GM21717 (cell line): ENCODE measurements around the gene HMOX1.
A peak's percentile ranks its signal among the peaks of the same experiment; 100 is the strongest.
"Not testable (repeated sequence)": the region's sequence is repeated elsewhere in the genome, so short reads cannot be mapped to it uniquely, and the experiment has no call there.

Experiments
- ATAC-seq: cut with Tn5 transposase; IDR thresholded peaks from one replicate; pipeline ENCODE4 v1.9.1; 2021; ENCODE audit warnings: mild to moderate bottlenecking, moderate library complexity; ENCODE audit not compliant: unreplicated experiment

HMOX1 gene

GRCh38 chr22:35349704-35350538, 31.0 kb upstream of the HMOX1 start:
- no peak for ATAC-seq

GRCh38 chr22:35350539-35351503, 30.1 kb upstream of the HMOX1 start:
- ATAC-seq: peak; percentile 60

- peak; percentile 40 for ATAC-seq
Measured at GRCh38 chr22:35352214-35353111, 28.4 kb upstream of the HMOX1 start.

- ATAC-seq: no peak
Measured at GRCh38 chr22:35353318-35353717, 27.6 kb upstream of the HMOX1 start.

- ATAC-seq: no peak
Measured at GRCh38 chr22:35354068-35354467, 26.8 kb upstream of the HMOX1 start.

- ATAC-seq: no peak
Measured at GRCh38 chr22:35357883-35358621, 22.8 kb upstream of the HMOX1 start.

- no peak for ATAC-seq
Measured at GRCh38 chr22:35359380-35360065, 21.4 kb upstream of the HMOX1 start.

- ATAC-seq: no peak
Measured at GRCh38 chr22:35361001-35361558, 19.8 kb upstream of the HMOX1 start.

GRCh38 chr22:35363566-35364086, 17.3 kb upstream of the HMOX1 start:
- no peak for ATAC-seq

GRCh38 chr22:35364230-35364629, 16.7 kb upstream of the HMOX1 start:
- not testable (repeated sequence) for ATAC-seq

- no peak for ATAC-seq
Measured at GRCh38 chr22:35367331-35367886, 13.5 kb upstream of the HMOX1 start.

- ATAC-seq: no peak
Measured at GRCh38 chr22:35368386-35368785, 12.5 kb upstream of the HMOX1 start.

GRCh38 chr22:35369996-35370395, 10.9 kb upstream of the HMOX1 start:
- no peak for ATAC-seq

- no peak for ATAC-seq
Measured at GRCh38 chr22:35373781-35374180, 7.1 kb upstream of the HMOX1 start.

GRCh38 chr22:35375031-35375430, 5.9 kb upstream of the HMOX1 start:
- no peak for ATAC-seq

- ATAC-seq: no peak
Measured at GRCh38 chr22:35375526-35375925, 5.4 kb upstream of the HMOX1 start.

GRCh38 chr22:35376728-35377472, 4.0 kb upstream of the HMOX1 start:
- ATAC-seq: no peak

- ATAC-seq: no peak
Measured at GRCh38 chr22:35377735-35378134, 3.2 kb upstream of the HMOX1 start.
